SK-N-SH treated with all-trans-retinoic acid at 6 μM for 48 hours (cell line): ENCODE measurements around the gene LELP1.

Source experiments
- ARNTL ChIP-seq: fragments of 450-650 bp; formaldehyde crosslinking; IDR thresholded peaks from 2 replicates; pipeline ENCODE4 v1.5.0; 2020; ENCODE audit warnings: low read depth, mild to moderate bottlenecking, moderate library complexity, borderline replicate concordance
- ESRRG ChIP-seq: fragments of 250-450 bp; sonication (Bioruptor Pico); IDR thresholded peaks from 2 replicates; pipeline ENCODE4 v1.6.1; 2021; ENCODE audit warnings: mild to moderate bottlenecking
- GLIS3 ChIP-seq: fragments of 250-450 bp; sonication (Bioruptor Pico); IDR thresholded peaks from 2 replicates; pipeline ENCODE4 v1.5.0; 2020; ENCODE audit warnings: mild to moderate bottlenecking, moderate library complexity
- ISL1 ChIP-seq: fragments of 250-450 bp; sonication (Bioruptor Pico); IDR thresholded peaks from 2 replicates; pipeline ENCODE4 v2.1.2; 2022; ENCODE audit warnings: mild to moderate bottlenecking, moderate library complexity
- RARB ChIP-seq: fragments of 250-450 bp; sonication (Bioruptor Pico); IDR thresholded peaks from 2 replicates; pipeline ENCODE4 v1.8.0; 2021; ENCODE audit warnings: mild to moderate bottlenecking, moderate library complexity
- ZNF70 ChIP-seq: fragments of 450-650 bp; formaldehyde crosslinking; IDR thresholded peaks from 2 replicates; pipeline ENCODE4 v1.5.0; 2020; ENCODE audit warnings: mild to moderate bottlenecking, moderate library complexity
- TF ChIP-seq, protein P1 (sequence below): fragments of 250-450 bp; sonication (Bioruptor Pico); IDR thresholded peaks from 2 replicates; pipeline ENCODE4 v1.8.0; 2020; ENCODE audit warnings: mild to moderate bottlenecking, moderate library complexity, borderline replicate concordance
- TF ChIP-seq, protein P2 (sequence below): fragments of 250-450 bp; sonication (Bioruptor Pico); IDR thresholded peaks from 2 replicates; pipeline ENCODE4 v1.5.1; 2021; ENCODE audit warnings: mild to moderate bottlenecking, moderate library complexity

DNA sequence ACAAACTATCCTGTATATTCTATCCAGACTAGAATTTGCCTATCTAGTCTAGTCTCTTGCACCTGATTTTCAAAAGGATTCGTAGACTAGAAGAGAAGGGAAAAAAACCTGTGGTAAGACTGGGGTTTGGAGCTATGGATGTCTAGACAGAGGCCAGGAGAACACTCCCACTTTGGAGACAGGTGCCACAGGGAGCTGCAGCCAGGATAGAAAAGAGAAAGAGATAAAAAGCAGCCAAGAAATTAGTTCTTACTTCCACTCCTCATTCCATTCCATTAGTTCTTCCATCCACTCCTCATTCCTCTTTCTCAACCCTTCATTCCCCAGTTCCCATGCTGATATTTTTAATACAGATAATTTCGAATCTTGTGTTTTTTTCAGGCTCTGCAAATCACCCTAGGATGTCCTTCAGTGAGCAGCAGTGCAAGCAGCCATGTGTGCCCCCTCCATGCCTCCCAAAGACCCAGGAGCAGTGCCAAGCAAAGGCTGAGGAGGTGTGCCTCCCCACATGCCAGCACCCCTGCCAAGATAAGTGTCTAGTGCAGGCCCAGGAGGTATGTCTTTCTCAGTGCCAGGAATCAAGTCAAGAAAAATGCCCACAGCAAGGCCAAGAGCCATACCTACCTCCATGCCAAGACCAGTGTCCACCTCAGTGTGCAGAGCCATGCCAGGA lies 14.7 kb downstream of the LELP1 start:
- no peak for TF ChIP-seq GLIS3 (CRISPR knock-in tag)
- TF ChIP-seq, protein P1, sequence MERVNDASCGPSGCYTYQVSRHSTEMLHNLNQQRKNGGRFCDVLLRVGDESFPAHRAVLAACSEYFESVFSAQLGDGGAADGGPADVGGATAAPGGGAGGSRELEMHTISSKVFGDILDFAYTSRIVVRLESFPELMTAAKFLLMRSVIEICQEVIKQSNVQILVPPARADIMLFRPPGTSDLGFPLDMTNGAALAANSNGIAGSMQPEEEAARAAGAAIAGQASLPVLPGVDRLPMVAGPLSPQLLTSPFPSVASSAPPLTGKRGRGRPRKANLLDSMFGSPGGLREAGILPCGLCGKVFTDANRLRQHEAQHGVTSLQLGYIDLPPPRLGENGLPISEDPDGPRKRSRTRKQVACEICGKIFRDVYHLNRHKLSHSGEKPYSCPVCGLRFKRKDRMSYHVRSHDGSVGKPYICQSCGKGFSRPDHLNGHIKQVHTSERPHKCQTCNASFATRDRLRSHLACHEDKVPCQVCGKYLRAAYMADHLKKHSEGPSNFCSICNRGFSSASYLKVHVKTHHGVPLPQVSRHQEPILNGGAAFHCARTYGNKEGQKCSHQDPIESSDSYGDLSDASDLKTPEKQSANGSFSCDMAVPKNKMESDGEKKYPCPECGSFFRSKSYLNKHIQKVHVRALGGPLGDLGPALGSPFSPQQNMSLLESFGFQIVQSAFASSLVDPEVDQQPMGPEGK (CRISPR knock-in tag), result no peak
- no peak for TF ChIP-seq RARB (CRISPR knock-in tag)
- TF ChIP-seq ISL1 (CRISPR knock-in tag), result no peak
- no peak for TF ChIP-seq ZNF70 (CRISPR knock-in tag)
- TF ChIP-seq, protein P2, sequence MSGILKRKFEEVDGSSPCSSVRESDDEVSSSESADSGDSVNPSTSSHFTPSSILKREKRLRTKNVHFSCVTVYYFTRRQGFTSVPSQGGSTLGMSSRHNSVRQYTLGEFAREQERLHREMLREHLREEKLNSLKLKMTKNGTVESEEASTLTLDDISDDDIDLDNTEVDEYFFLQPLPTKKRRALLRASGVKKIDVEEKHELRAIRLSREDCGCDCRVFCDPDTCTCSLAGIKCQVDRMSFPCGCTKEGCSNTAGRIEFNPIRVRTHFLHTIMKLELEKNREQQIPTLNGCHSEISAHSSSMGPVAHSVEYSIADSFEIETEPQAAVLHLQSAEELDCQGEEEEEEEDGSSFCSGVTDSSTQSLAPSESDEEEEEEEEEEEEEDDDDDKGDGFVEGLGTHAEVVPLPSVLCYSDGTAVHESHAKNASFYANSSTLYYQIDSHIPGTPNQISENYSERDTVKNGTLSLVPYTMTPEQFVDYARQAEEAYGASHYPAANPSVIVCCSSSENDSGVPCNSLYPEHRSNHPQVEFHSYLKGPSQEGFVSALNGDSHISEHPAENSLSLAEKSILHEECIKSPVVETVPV (CRISPR knock-in tag), result no peak
- no peak for TF ChIP-seq ARNTL (CRISPR knock-in tag)
- no peak for TF ChIP-seq ESRRG
